NCI-H1436 (cell line): ENCODE results near the gene RAB3B.

Experiments
- DNase-seq: peaks from one replicate; lab custom pipeline; 2025; lab: John Stamatoyannopoulos, UW

Gene RAB3B

DNA sequence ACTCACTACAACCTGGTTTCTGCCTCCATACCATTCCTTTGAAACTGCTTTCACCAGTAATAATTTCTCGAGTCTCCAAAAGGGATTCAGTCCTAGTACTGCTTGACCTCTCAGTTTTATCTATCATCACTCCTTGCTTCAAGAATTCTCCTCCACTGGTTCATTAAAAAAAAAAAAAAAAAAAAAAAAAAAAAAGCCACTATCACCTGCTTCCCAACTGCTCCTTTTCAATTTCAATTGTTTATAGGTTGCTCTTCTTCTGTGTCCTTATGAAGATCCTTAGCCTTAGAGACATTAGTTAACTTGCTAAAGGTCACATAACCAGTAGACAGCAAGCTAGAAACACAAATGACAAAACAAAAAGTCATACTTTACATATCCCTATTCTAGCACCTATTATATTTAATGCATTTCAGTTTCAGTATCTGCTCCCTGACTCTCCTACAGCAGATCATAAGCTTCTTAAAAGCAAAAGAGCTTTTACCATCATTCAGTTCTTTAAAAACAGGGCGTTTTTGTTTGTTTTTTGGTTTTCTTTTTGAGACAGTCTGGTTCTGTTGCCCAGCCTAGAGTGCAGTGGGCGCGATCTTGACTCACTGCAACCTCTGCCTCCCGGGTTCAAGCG is 119.0 kb downstream of the RAB3B start:
- DNase-seq = no peak

DNA sequence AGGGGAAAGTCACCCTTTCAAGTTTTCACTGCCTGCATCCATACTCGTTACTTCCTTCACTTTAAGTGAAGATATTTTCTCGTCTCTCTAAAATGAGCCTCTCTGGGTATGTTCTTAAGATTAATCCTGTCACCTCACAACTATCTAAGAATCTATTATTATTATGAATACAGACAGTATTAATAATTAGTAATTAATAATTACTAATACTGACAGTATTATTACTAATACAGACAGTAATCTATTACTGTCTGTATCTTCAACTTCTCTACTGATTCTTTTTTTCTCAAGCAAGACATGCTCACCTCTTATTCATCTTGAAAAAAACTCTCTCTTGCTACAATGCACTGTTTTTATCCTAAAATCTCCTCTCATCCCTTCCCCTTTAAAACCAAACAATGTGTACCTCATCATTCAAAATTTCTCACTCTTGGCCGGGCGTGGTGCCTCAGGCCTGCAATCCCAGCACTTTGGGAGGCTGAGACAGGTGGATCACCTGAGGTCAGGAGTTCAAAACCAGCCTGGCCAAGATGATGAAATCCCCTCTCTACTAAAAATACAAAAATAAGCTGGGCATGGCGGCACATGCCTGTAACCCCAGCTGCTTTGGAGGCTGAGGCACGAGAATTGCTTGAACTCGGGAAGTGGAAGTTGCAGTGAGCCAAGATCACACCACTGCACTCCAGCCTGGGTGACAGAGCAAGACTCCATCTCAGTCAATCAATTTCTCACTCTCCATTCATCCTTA is 119.7 kb downstream of the RAB3B start:
- no peak for DNase-seq

DNA sequence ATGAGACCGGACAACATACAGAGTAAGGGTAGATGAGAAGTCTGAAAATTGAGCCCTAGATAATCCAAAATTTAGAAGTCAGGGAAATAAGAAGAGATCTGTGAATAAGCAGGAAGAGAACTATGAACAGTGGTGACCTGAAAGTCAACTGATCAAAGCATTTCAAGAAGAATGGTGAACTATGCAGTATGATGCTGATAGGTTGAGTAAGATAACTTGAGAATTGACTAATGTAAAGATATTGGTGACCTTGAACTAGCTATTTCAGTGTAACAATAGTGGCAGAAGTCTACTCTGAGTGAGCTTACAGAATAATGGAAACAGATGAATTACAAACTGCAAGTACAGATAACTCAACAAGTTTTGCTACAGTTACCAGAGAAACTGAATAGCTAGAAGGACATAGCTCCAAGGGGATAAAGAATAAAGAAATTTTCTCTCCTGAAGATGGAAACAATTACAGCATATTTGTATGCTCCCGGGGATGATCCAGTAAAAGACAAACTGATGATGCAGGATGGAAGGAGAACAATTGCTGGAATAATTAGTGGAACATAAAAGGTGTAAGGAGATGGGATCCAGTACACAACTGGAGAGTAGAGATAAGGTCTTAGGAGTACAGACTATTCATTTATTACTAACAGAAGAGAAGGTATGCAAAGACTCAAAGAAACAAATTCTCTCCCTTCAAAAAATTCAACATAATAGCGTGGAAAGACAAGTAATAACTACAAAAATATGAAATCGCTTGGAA is 122.8 kb downstream of the RAB3B start:
- DNase-seq = no peak

DNA sequence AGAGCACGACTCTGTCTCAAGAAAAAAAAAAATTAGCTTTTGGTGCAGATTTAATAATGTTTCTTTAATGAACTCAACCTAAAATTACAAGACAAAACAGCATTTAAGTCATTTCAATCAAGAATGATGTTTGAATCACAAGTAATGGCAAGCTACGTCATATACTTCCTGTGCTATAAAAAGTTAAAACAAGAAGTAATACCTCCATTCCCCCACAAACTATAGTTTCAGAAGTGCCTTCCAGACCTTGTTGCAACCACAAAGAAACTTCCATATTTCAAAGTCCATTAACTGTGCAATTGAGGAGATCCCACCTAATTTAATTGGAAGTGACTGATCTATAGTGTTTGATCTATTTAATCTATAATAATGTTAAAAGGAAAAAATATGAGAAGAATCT is 127.1 kb downstream of the RAB3B start:
- no peak for DNase-seq

DNA sequence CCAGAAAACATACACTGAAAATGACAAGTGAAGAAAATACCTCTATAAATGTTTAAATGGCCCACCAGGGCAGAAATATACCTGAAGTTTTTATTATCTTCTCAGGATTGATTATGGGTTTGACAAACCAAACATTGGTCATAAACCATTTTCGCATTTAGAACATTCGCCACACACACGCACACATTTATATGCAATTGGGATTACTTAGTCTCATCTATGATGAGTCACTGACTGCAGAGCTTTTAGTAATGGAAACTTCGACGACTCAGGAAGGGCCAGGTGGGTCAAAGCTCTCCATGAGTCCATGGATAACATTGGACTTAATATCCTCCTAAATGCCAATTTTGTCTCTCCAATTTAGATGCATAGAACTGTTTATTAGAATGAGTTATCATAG is 128.8 kb downstream of the RAB3B start:
- no peak for DNase-seq

DNA sequence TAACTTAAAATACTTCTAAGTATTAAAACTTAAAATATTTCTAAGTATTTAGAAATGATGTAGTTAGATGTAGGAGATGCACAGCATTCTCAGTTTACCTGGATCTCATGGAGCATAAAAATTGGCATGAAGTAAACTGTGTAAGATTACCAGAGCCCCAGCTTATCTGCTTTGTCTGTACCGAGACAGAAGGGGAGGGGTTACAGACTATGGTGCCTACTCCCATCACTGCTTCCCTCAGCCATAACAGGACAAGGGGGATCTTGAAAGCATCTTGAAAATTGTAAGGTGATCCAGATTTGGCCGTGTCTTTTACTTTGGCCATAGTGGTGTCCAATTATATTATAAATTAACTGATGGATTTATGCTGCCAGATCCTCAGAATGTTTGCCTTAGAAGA is 130.8 kb downstream of the RAB3B start:
- no peak for DNase-seq

DNA sequence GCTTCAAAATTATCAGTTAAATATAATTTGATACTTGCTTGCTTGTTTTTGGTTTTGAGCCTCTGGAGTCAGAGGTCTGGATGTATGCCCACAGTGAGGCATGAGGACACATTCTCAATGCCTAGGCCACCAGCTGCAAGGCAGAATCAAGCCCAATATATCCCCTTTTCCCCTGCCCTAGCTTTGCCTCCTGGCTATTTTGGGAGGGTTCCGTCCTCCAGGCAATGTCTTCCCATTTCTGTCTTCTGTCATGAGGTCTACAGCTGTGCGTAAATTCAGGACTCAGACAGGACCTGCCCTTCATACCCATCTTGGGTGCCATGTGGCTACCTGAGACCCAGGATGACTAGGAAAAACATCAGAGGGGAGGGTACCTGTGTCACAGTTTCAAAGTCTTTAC is 131.2 kb downstream of the RAB3B start:
- no peak for DNase-seq

DNA sequence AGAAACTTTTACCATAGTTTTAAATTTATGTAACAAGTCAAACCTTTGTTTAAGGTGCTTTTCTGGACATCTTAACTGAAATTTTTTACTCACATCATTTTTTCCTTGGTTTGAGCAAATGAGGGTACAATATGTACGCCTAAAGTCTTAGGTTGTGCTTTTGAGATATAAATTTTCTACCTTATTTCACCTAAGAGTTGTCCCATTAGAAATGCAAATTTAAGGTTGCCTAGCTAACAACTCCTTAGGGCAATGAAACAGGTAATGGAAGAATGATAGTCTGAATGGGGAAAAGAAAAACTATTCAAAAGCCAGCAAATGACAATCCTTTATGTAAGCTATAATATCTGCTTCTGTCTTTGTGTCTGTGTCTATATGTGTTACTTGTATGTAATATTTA is 131.6 kb downstream of the RAB3B start:
- no peak for DNase-seq
